ENCODE measurements around the gene IRF1. TPM values are rescaled to one million over a fixed set of nuclear protein-coding genes. Genes with fewer than 3 reads are reported as not detected.

IRF1 gene, protein sequence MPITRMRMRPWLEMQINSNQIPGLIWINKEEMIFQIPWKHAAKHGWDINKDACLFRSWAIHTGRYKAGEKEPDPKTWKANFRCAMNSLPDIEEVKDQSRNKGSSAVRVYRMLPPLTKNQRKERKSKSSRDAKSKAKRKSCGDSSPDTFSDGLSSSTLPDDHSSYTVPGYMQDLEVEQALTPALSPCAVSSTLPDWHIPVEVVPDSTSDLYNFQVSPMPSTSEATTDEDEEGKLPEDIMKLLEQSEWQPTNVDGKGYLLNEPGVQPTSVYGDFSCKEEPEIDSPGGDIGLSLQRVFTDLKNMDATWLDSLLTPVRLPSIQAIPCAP
- 30.3 to 37.8 TPM (median 33.7 TPM) in 5 replicates for total RNA-seq (2022; extraction: Qiagen RNA extraction)

GRCh38 chr5:132490484-132491367 is at the start of gene IRF1:
IRF1 (minus strand) TSS chr5:132490773; CDS start chr5:132489478, 1,295 bp downstream.

Other genes with a start within 250 kb of the IRF1 start
- 0.27 to 1.1 TPM (median 0.64 TPM) in 5 replicates for gene PDLIM4, start 233.1 kb downstream of the IRF1 start, total RNA-seq (2022; extraction: Qiagen RNA extraction)
- gene SLC22A4, start 196.4 kb downstream of the IRF1 start, total RNA-seq (2022; extraction: Qiagen RNA extraction), result 5.3 to 5.7 TPM (median 5.5 TPM) in 5 replicates
- gene SLC22A5, start 121.1 kb downstream of the IRF1 start, total RNA-seq (2022; extraction: Qiagen RNA extraction), result 45.6 to 49.9 TPM (median 47.2 TPM) in 5 replicates
- gene IL5, start 52.7 kb upstream of the IRF1 start, total RNA-seq (2022; extraction: Qiagen RNA extraction), result not detected in 5 replicates
- 26.0 to 33.7 TPM (median 28.7 TPM) in 5 replicates for gene RAD50, start 66.2 kb upstream of the IRF1 start, total RNA-seq (2022; extraction: Qiagen RNA extraction)
- 0.11 to 0.14 TPM in 2 of 5 replicates, not detected in the others for gene IL13, start 167.4 kb upstream of the IRF1 start, total RNA-seq (2022; extraction: Qiagen RNA extraction)
- gene IL4, start 183.2 kb upstream of the IRF1 start, total RNA-seq (2022; extraction: Qiagen RNA extraction), result not detected in 5 replicates
- gene KIF3A, start 246.8 kb upstream of the IRF1 start, total RNA-seq (2022; extraction: Qiagen RNA extraction), result 6.3 to 11.4 TPM (median 8.6 TPM) in 5 replicates